ENCODE data around the gene OXNAD1. TPM values are rescaled to one million over a fixed set of nuclear protein-coding genes. Genes with fewer than 3 reads are reported as not detected.

The OXNAD1 gene
- total and polyA plus RNA-seq, 10 of the 15 experiments (the other 5 are each of a cell fraction or from before 2014, with no cell fraction given): 5.6 to 27.8 (median 16.2) TPM

- WGBS (ENCODE audit: insufficient coverage, insufficient replicate concordance, low lambda C conversion rate, missing lambda C conversion rate): 100% methylated on average over 1 of the region's 1 CpG
- ATAC-seq (no peak), FAIRE-seq (no peak), DNase-seq (ENCODE audit: low read depth, low spot score) (no peak)
- Histone ChIP-seq H3K4me1 (ENCODE audit: control insufficient read depth, insufficient read depth, low read length) (peaks cover 11% of the 10 kb centered on the region), H3K4me2 (ENCODE audit: control insufficient read depth, insufficient read depth) (no peak overlapping the region), H3K9me3 (replicated peaks; ENCODE audit: control insufficient read depth, insufficient read depth, low read length) (no peaks in the 10 kb centered on the region), H3K36me3 (ENCODE audit: control insufficient read depth in 2 of 2, insufficient read depth in 2 of 2, low read length in 1 of 2) (peaks cover 8 to 32% of the 10 kb centered on the region in 2 experiments), H3K9ac (ENCODE audit: control insufficient read depth, insufficient read depth, low read length) (no peak overlapping the region), H3K27ac (ENCODE audit: control insufficient read depth, insufficient read depth) (no peak overlapping the region), H3K79me2 (ENCODE audit: control insufficient read depth, insufficient read depth, low read length) (peaks cover 7% of the 10 kb centered on the region), H2AFZ (ENCODE audit: control insufficient read depth, low read depth, low read length) (no peak overlapping the region), H4K20me1 (ENCODE audit: control insufficient read depth, insufficient read depth) (no peaks in the 10 kb centered on the region), H3K27me3 (replicated peaks in 1 of 2; ENCODE audit: control insufficient read depth in 2 of 2, insufficient read depth in 2 of 2, low read length in 1 of 2) (no peaks in the 10 kb centered on the region), H3K4me3 (no peak overlapping the region)
- SMC1A ChIA-PET (ENCODE audit: uncharacterized antibody, unreplicated experiment): interaction anchor here (1.1 to 2.5 kb wide), 4 partner anchors 11 to 22 kb away, joined by 3 to 6 read pairs (median 4); no protein-coding TSS in a partner anchor
- POLR2A ChIA-PET: interaction anchor here (0.9 kb wide), 1 partner anchor 31 kb away, joined by 3 read pairs; no protein-coding TSS in a partner anchor
- intact Hi-C loops (cut with micrococcal nuclease; ENCODE audit: unreplicated experiment) (no loop called here), in situ Hi-C loops (cut with MboI) (no loop called here)
- RAD21 ChIA-PET (ENCODE audit: unreplicated experiment): interaction anchor here (1.2 kb wide), 1 partner anchor 52 kb away, joined by 4 read pairs; no protein-coding TSS in a partner anchor
- BruUV-seq (replicated peaks): no TSS peak
- no peak for TF ChIP-seq SIX5 (IDR thresholded peaks at IDR 0.05; ENCODE audit: low read depth, low read length, severe bottlenecking)
- no peak for TF ChIP-seq TCF12 (IDR thresholded peaks at IDR 0.05; ENCODE audit: low read depth, low read length)
- TF ChIP-seq HDAC2 (IDR thresholded peaks at IDR 0.05): no peak
- no peak for TF ChIP-seq MYB (IDR thresholded peaks at IDR 0.05; ENCODE audit: borderline replicate concordance, low read depth, low read length)
- TF ChIP-seq STAT3 (IDR thresholded peaks at IDR 0.05; ENCODE audit: low read depth, low read length): no peak
- TF ChIP-seq E2F8 (IDR thresholded peaks at IDR 0.05; ENCODE audit: low read depth, partially characterized antibody): no peak
- TF ChIP-seq POLR2AphosphoS5 (IDR thresholded peaks at IDR 0.05; ENCODE audit: low read length): no peak
- TF ChIP-seq ETV6 (conservative IDR thresholded peaks at IDR 0.05 in 1 of 2, IDR thresholded peaks at IDR 0.05 in 1 of 2; ENCODE audit: borderline replicate concordance in 1 of 2, low read depth in 1 of 2): no peak
- TF ChIP-seq ATF3 (IDR thresholded peaks at IDR 0.05; ENCODE audit: borderline replicate concordance, extremely low read depth, low read depth, low read length): no peak
- TF ChIP-seq RELB (IDR thresholded peaks at IDR 0.05; ENCODE audit: low read depth): no peak
- no peak for TF ChIP-seq CBX5 (IDR thresholded peaks at IDR 0.05; ENCODE audit: low read depth)
- CTCF ChIA-PET: interaction anchor here (1.0 to 1.4 kb wide), 3 partner anchors 19 to 75 kb away, joined by 3 to 4 read pairs (median 3); no protein-coding TSS in a partner anchor
Measured at GRCh38 chr3:16343101-16343500, 78.1 kb downstream of the OXNAD1 start.
